ENCODE results near the gene ZNF213.
A peak's percentile ranks its signal among the peaks of the same experiment; 100 is the strongest.

GRCh38 chr16:3158510-3159314 lies 23.9 kb downstream of the ZNF213 start:
- TF ChIP-seq CTCF (IDR thresholded peaks at IDR 0.05) = peak in 3 of 4 experiments; percentile 5 to 11 (median 9)
- TF ChIP-seq POLR2A (IDR thresholded peaks at IDR 0.05) = peak; percentile 49 to 65
